Heart right ventricle (tissue), 16 donors: ENCODE results near the gene FGF1. TPM values are rescaled to one million over a fixed set of nuclear protein-coding genes. Genes with fewer than 3 reads are reported as not detected.

ENCODE experiments used
- ATAC-seq, 8 donors: fragments of 200-7000 bp; cut with Tn5 transposase; one replicate each; pipeline ENCODE4 v1.9.1; 2020; ENCODE audit warnings: mild to moderate bottlenecking in 8 of 8, moderate library complexity in 8 of 8, moderate number of reproducible peaks in 1 of 8
- DNase-seq, 2 donors: peaks; one replicate each; pipeline ENCODE4 v3.0.0-alpha.2; 2020
- H3K27ac ChIP-seq, 10 donors: fragments of 200-600 bp; sonication (generic) in 2 of 10; one replicate each; pipeline versions ENCODE4 v1.5.0 to v1.8.0; 2020 to 2022; ENCODE audit warnings: mild to moderate bottlenecking in 3 of 10
- H3K27me3 ChIP-seq, 7 donors: fragments of 200-600 bp; one replicate each; pipeline ENCODE4 v1.8.0; 2021 to 2022; ENCODE audit warnings: mild to moderate bottlenecking in 2 of 7
- H3K36me3 ChIP-seq, 9 donors: fragments of 200-600 bp; sonication (generic) in 1 of 9; one replicate each; pipeline versions ENCODE4 v1.5.0 to v1.8.0; 2020 to 2022; ENCODE audit warnings: mild to moderate bottlenecking in 2 of 9
- H3K4me1 ChIP-seq, 9 donors: fragments of 200-600 bp; sonication (generic) in 1 of 9; one replicate each; pipeline versions ENCODE4 v1.5.0 to v1.8.0; 2020 to 2022; ENCODE audit warnings: mild to moderate bottlenecking in 4 of 9
- H3K4me3 ChIP-seq, 10 donors: fragments of 200-600 bp; sonication (generic) in 2 of 10; one replicate each; pipeline versions ENCODE4 v1.5.0 to v1.8.0; 2020 to 2022; ENCODE audit warnings: mild to moderate bottlenecking in 7 of 10, moderate library complexity in 2 of 10
- H3K9me3 ChIP-seq, 11 donors: fragments of 200-600 bp in 10 of 11; sonication (generic) in 2 of 11; one replicate each; pipeline versions ENCODE4 v1.5.0 to v1.8.0; 2013 to 2022; ENCODE audit warnings: mild to moderate bottlenecking in 2 of 11, control low read depth in 1 of 11, moderate library complexity in 1 of 11
- CTCF ChIP-seq, 9 donors: fragments of 200-600 bp; sonication (generic) in 2 of 9; IDR thresholded peaks; one replicate each; pipeline versions ENCODE4 v1.5.0 to v1.8.0; 2021 to 2022; ENCODE audit warnings: antibody characterized with exemption in 9 of 9, mild to moderate bottlenecking in 5 of 9, moderate library complexity in 1 of 9
- WGBS, 2 donors: extraction: QIAGEN DNeasy Blood & Tissue Kit; methylation state at CpG; one replicate each; pipeline ENCODE4 v1.1.7; 2013; ENCODE audit warnings: inconsistent platforms in 1 of 2; 5-methylcytosine and 5-hydroxymethylcytosine counted together
- intact Hi-C, 10 donors: fragments of 100-400 bp; cut with DNase I; formaldehyde crosslinking; loops; one replicate each; pipeline versions ENCODE4 v1.11.1 to v1.14.2; 2022
- long read RNA-seq, 3 donors: library from polyadenylated mRNA; unstranded; transcript quantifications; one replicate each; pipeline ENCODE4 v2.0.0, GENCODE V29; 2020 to 2021
- polyA plus RNA-seq, 2 donors: library from polyadenylated mRNA; stranded (reverse); fragments of 200-250 nt; gene quantifications; one replicate each; pipeline ENCODE4 v1.2.3, GENCODE V29; 2013
- total RNA-seq, 10 donors: library from RNA; stranded (reverse); fragmentation: NEBNext Ultra II Directional in 3 of 10; extraction: Animal tissue kit (Norgen Biotek cat#: 25700) in 3 of 10; gene quantifications; one replicate each; pipeline versions ENCODE4 v1.2.1 to v1.2.4, GENCODE V29; 2021 to 2023
- donor health status: Arrhythmogenic right ventricular cardiomyopathy.
- donor health status: ischemic (EF 13 %, LVEDD 7.1; RV severe dilation, severe dysfunction).
- donor health status: healthy with polysubstance abuse.
- donor health status: DM: no; HTN: yes; CAD: no.
- donor health status: DM: no; HTN: no; CAD: no.
- donor health status: ischemic (EF 25% LVEDD 6.9; RV normal size, moderate dysfunction).
- donor health status: ischemic (EF 25% LVEDD 5.7; RV mildly dilated, moderate dysfunction).
- donor health status: healthy.
- donor health status: DM: yes; HTN: yes; CAD: no.
- donor health status: Ischemic cardiomyopathy.
- donor health status: ischemic (EF 35%, LVEDD 5.7; RV mildly dilated, moderate dysfunction).
- donor health status: nonischemic (EF 11% LVEDD 7.7; RV severe dilation, severe dysfunction).
- donor health status: DM: yes; HTN: yes; CAD: no.
- donor health status: PGD.
- donor health status: ischemic (EF 29% LVEDD 5.4; RV normal size, mild dysfunction).
- donor health status: nonischemic (EF 23%, LVEDD 6.1; RV moderate dilation, normal function).

FGF1 gene
- total RNA-seq (100 to 1,000 TPM in 1 of 10 donors, 10 to 100 TPM in 9; 31.4 to 110 (median 58.4) TPM), polyA plus RNA-seq (10 to 100 TPM in 1 of 2 donors, 1 to 10 TPM in 1; 5.1 to 17.6 TPM)
- long read RNA-seq, donor 1, full-length matches to known transcripts: 42 of 53 reads
- long read RNA-seq, donor 1, partial matches to known transcripts: 0 of 53 reads
- long read RNA-seq, donor 1, other reads (novel, unspliced or antisense): 11 of 53 reads
- long read RNA-seq, donor 2, full-length matches to known transcripts: 83 of 129 reads
- long read RNA-seq, donor 2, partial matches to known transcripts: 3 of 129 reads
- long read RNA-seq, donor 2, other reads (novel, unspliced or antisense): 43 of 129 reads
- long read RNA-seq, donor 3, full-length matches to known transcripts: 76 of 121 reads
- long read RNA-seq, donor 3, partial matches to known transcripts: 6 of 121 reads
- long read RNA-seq, donor 3, other reads (novel, unspliced or antisense): 39 of 121 reads

- peak within 1 kb of the TSS; percentile 18 to 87 (median 79) for H3K27ac ChIP-seq
- peak within 1 kb of the TSS in 7 of 10 donors; percentile 4 to 26 (median 12) for H3K4me3 ChIP-seq
- H3K27me3 ChIP-seq: no peaks in the 10 kb centered on the region
- ATAC-seq (peak; percentile 65 to 88 (median 82)), DNase-seq (peak; percentile 63 to 70)
- H3K4me1 ChIP-seq: peaks cover 20 to 74% (median 58%) of the 10 kb centered on the region in 9 donors
- WGBS, 2 donors: 37 to 41% methylated on average over 12 of the region's 12 CpGs
- intact Hi-C loops: no loop called here
- no peaks in the 10 kb centered on the region for H3K9me3 ChIP-seq
- no peak for TF ChIP-seq CTCF (IDR thresholded peaks at IDR 0.05)
- H3K36me3 ChIP-seq: peaks cover 0 to 6% (median 0%) of the 10 kb centered on the region in 9 donors
Observed at GRCh38 chr5:142685418-142686209, at the start of gene FGF1. Gene FGF1, minus strand, starts transcription at chr5:142686090. Its CDS starts 71,963 bp downstream, at chr5:142614127.

- Histone ChIP-seq H3K27me3 (no peaks in the 10 kb centered on the region), H3K9me3 (no peaks in the 10 kb centered on the region), H3K4me3 (no peak overlapping the region), H3K4me1 (peaks cover 0 to 29% (median 7%) of the 10 kb centered on the region in 9 donors), H3K27ac (peak overlapping the region in 1 of 10 donors; percentile 44), H3K36me3 (no peaks in the 10 kb centered on the region)
- intact Hi-C loops: no loop called here
- WGBS, 2 donors: 92 to 96% methylated on average over 2 of the region's 2 CpGs
- ATAC-seq (no peak), DNase-seq (no peak)
- no peak for TF ChIP-seq CTCF (IDR thresholded peaks at IDR 0.05)
Observed at GRCh38 chr5:142727735-142728047, 41.8 kb upstream of the FGF1 start.

GRCh38 chr5:142726188-142726731 is 40.4 kb upstream of the FGF1 start:
- peak in 6 of 8 donors; percentile 23 to 75 (median 42) for ATAC-seq

More at GRCh38 chr5:142726188-142726731, 40.4 kb upstream of the FGF1 start:
- no peaks in the 10 kb centered on the region for H3K9me3 ChIP-seq
- TF ChIP-seq CTCF (IDR thresholded peaks at IDR 0.05): no peak
- H3K27ac ChIP-seq: peak overlapping the region in 2 of 10 donors; percentile 41 to 44
- no peak overlapping the region for H3K4me3 ChIP-seq
- H3K27me3 ChIP-seq: no peaks in the 10 kb centered on the region
- intact Hi-C loops: no loop called here
- WGBS, 2 donors: 57 to 68% methylated on average over 2 of the region's 2 CpGs
- no peak for DNase-seq
- H3K4me1 ChIP-seq: peaks cover 0 to 29% (median 7%) of the 10 kb centered on the region in 9 donors
- no peaks in the 10 kb centered on the region for H3K36me3 ChIP-seq
